AG09309 (cell line): ENCODE results near the gene PAPPA2.

ENCODE experiments used
- DNase-seq: peaks from one replicate; pipeline ENCODE4 v3.0.0-alpha.2; 2010; ENCODE audit warnings: low read depth
- H3K4me3 ChIP-seq: 2 replicates; pipeline ENCODE4 v1.5.1; 2011; ENCODE audit warnings: mild to moderate bottlenecking, low read depth, low read length, moderate library complexity; ENCODE audit not compliant: control insufficient read depth
- CTCF ChIP-seq: IDR thresholded peaks from 2 replicates; pipeline ENCODE4 v1.5.1; 2011; ENCODE audit warnings: mild to moderate bottlenecking, low read depth, low read length, inconsistent platforms; ENCODE audit not compliant: insufficient read depth, control insufficient read depth; ENCODE audit errors: missing control alignments

Gene PAPPA2

GRCh38 chr1:176699821-176700220, 236.8 kb downstream of the PAPPA2 start:
- TF ChIP-seq CTCF: no peak
- no peak for DNase-seq
- no peak overlapping the region for H3K4me3 ChIP-seq

GRCh38 chr1:176701151-176701866, 238.3 kb downstream of the PAPPA2 start:
- DNase-seq: no peak
- no peak for TF ChIP-seq CTCF

GRCh38 chr1:176702901-176703300, 239.9 kb downstream of the PAPPA2 start:
- H3K4me3 ChIP-seq: no peak overlapping the region
- no peak for DNase-seq
- no peak for TF ChIP-seq CTCF

More at GRCh38 chr1:176701151-176701866, 238.3 kb downstream of the PAPPA2 start:
- H3K4me3 ChIP-seq: no peak overlapping the region

GRCh38 chr1:176705585-176705984, 242.6 kb downstream of the PAPPA2 start:
- no peak for DNase-seq
- TF ChIP-seq CTCF: no peak

GRCh38 chr1:176717066-176717750, 254.2 kb downstream of the PAPPA2 start:
- no peak for TF ChIP-seq CTCF
- no peak overlapping the region for H3K4me3 ChIP-seq
- DNase-seq: no peak

More at GRCh38 chr1:176705585-176705984, 242.6 kb downstream of the PAPPA2 start:
- H3K4me3 ChIP-seq: no peak overlapping the region

- DNase-seq: no peak
- no peak for TF ChIP-seq CTCF
- H3K4me3 ChIP-seq: no peak overlapping the region
Measured at GRCh38 chr1:176719447-176719846, 256.5 kb downstream of the PAPPA2 start.
